Stimulated activated CD4-positive, alpha-beta T cell treated with anti-CD3 and anti-CD28 coated beads, Interleukin-1b, Interleukin-23, amount 100 ng/mL, for 48 hours (primary cell): ENCODE measurements around the gene GATD1.
A peak's percentile ranks its signal among the peaks of the same experiment; 100 is the strongest.

Source experiments
- DNase-seq: peaks from one replicate; pipeline ENCODE4 v3.0.0-alpha.2; 2020

Gene GATD1, protein sequence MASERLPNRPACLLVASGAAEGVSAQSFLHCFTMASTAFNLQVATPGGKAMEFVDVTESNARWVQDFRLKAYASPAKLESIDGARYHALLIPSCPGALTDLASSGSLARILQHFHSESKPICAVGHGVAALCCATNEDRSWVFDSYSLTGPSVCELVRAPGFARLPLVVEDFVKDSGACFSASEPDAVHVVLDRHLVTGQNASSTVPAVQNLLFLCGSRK

DNA sequence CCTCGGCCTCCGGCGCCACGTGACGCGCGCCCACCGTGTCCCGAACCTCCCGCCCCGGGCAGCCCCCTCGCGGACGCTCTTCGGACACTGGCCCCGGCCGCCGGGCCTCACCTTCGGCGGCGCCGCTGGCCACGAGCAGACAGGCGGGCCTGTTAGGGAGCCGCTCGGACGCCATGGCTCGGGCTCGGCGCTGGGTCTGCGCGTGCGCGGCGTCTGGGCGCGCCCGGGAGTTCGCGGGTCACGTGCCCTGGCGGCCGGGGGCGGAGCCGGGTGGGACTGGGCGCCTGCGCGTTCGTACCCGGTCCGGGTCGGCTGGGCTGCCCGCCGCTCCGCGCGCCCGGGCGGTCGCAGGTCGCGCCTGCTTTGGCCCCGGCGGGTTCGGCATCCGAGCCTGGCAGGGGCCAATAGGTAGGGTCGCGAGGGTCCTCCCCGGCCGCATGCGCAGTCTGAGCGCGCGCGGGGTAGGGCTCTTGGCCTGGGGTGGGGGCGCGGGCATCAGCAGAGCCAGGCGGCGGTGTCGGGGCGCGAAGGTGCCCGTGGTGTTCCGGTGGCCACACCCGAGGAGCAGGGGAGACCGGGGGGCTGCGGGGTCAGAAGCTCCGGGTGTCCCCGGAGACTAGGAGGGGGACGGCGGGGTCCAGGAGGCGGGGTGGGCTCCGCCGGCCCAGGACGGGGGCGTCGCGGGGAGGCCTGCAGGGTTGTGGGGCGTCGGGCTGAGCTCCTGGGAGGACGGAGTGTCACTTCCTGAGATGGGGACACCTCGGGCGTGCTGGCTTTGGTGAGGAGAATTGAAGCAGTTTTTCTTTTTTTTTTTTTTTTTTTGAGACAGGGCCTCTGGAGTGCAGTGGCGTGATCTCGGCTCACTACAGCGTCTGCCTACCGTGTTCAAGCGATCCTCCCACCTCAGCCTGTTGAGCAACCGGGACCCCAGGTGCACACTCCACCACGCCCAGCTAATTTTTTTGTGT is at the start of gene GATD1:
Gene GATD1, minus strand, starts transcription at position 200 of the 968 bp plus-strand sequence. Its CDS starts 25 bp downstream, at position 175.
- peak; percentile 92 for DNase-seq

DNA sequence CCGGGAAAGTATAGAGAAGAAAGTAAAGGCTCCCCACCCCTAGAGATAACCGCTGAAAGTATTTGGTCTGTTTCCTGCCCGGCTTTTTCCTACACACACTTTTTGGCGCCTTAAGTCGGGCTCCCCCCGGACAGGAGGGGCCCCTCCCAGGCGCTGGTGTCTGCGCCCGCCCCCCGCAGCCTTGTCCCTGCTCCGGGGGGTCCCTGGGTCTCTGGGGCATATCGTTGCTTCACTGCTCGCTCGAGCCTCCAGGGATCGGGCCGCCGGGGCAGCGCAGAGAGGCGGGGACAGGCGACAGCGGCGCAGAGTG is 49.5 kb upstream of the GATD1 start:
- no peak for DNase-seq

DNA sequence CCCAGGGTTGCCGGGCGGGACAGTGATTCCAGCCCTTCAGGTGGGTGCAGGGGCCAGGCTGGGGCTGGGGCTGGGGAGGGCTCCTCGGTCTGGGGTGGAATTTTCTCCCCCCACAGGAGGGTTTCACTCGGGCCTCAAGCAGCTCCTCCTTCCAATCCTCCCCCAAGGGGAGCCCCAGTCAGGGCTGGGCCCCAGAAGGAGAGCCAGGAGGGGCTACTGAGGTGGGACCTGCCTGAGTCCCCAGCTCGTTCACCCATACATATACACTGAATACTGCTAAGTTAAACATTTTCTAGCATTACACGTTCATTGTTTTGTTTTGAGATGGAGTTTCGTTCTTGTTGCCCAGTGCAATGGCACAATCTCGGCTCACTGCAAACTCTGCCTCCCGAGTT is 48.9 kb upstream of the GATD1 start:
- no peak for DNase-seq

DNA sequence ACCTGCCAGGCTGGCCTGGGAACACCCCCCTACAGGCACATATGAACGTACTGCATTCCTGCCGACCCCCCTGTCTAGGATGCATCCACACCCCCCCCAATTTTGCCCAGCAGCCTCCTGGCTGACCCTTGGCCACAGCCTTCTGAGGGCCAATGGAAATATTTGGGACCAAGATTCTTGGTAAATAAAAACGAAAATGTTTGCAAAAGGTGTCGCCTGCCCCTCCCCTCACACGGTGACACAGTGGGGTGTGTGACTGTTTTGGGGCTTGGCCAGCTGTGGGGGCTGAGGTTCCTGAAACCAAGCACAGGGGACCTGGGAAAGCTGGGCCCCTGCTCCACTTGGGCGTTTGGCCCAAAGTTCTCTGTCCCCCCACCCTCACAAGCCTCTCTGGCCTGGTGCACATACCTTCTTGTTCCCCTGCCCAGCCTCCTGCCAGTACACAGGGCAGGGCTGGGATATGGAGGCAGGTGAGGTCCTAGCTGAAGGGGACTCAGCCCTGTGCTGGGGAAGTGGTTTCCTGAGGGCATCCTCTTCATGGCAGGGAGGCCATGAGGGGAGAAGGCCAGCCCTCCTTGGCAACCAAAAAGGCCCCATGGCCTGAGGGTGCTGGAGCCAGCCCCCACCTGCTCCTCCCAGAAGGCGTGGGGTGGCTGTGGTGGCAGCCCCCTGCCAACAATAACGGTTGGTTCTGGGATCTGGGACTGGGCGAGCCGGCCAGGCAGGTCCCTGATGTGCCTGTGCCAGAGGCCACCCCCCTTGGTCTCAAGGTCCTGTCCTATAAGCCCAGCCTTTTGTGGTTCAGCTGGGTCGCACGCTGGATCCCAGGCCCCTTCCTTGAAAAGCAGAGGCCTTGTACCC is 48.3 kb upstream of the GATD1 start:
- DNase-seq, result no peak

DNA sequence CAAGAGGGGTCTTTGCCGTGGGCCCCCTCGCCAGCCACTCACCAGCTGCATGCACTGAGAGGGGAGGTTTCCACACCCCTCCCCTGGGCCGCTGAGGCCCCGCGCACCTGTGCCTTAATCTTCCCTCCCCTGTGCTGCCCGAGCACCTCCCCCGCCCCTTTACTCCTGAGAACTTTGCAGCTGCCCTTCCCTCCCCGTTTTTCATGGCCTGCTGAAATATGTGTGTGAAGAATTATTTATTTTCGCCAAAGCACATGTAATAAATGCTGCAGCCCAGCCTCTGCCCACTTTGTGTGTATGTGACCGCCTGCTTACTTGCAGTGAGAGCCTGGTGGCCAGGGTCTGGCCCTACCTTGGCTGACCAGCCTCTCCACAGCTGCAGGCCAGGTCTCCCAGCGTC is 47.7 kb upstream of the GATD1 start:
- DNase-seq, result no peak

DNA sequence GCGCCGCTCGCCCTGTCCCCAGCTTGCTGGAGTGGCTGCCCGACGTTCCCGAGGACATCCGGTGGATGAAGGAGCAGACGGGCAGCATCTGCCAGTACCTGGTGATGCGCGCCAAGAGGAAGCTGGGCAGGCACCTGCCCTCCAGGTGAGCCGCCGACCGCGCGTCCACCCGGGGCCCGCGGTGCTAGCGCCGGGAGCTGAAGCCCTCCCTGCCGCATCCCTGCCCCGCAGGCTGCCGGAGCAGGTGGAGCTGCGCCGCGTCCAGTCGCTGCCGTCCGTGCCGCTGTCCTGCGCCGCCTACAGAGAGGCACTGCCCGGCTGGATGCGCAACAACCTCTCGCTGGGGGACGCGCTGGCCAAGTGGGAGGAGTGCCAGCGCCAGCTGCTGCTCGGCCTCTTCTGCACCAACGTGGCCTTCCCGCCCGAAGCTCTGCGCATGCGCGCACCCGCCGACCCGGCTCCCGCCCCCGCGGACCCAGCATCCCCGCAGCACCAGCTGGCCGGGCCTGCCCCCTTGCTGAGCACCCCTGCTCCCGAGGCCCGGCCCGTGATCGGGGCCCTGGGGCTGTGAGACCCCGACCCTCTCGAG is 47.1 kb upstream of the GATD1 start:
- no peak for DNase-seq

DNA sequence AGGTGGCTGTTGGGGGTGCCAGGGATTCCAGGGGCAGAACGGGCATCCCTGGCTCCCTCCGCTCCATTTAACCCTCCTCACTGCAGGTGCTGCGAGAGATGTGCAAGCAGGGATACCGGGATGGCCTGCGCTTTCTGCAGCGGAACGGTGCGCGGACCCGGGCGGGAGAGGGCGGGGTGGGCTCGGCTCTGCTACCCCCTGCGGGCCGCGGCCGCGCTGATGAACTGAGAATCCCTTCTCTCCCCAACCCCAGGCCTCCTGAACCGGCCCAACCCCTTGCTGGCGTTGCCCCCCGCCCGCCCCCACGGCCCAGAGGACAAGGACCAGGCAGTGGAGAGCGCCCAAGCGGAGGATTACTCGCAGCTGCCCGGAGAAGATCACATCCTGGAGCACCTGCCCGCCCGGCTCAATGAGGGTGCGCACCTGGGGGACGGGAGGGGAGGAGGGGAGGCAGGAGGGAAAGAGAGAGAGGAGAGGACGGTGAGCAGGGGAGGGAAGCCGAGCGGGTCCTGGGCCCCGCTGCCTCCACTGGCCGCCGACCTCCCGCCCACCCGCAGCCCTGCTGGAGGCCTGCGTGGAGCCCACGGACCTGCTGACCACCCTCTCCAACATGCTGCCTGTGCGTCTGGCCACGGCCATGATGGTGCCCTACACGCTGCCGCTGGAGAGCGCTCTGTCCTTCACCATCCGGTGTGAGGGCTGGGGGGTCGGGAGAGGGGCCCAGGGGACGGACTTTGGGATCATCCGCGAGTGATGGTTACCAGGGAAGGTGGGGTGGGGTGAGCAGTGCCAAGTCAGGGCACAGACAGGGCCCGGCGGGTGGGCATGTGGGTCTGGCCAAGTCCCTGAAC is 46.4 kb upstream of the GATD1 start:
- no peak for DNase-seq

DNA sequence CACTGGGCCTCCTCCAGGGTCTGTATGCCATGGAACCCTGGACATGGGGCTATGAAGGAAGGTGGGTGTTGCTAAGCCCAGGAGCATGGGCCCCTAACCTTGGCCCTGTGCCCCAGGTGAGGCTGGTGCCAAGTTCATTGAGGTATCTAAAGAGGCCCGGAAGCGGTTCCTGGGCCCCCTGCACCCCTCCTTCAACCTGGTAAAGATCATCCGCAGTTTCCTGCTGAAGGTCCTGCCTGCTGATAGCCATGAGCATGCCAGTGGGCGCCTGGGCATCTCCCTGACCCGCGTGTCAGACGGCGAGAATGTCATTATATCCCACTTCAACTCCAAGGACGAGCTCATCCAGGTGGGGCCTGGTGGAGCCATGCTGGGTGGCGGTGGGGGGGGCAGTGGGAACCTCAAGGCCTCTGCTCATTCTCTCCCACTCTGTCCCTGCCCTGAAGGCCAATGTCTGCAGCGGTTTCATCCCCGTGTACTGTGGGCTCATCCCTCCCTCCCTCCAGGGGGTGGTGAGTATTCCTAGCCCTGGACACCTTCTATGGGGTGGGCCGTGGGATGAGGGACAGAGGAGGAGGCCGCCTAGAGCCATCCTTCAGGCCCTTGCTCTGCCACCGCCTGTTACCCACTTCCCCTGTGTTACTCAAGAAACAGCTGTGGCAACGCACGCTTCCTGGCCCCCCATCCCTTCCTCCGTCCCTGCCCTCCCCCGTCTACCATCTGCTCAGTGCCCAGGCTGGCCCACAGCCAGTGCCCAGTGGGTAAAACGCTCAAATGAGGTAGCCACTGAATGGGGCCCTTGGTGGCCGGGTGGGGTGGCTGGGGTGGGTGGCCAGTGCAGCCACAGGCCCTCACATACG is 44.5 kb upstream of the GATD1 start:
- DNase-seq, result no peak

DNA sequence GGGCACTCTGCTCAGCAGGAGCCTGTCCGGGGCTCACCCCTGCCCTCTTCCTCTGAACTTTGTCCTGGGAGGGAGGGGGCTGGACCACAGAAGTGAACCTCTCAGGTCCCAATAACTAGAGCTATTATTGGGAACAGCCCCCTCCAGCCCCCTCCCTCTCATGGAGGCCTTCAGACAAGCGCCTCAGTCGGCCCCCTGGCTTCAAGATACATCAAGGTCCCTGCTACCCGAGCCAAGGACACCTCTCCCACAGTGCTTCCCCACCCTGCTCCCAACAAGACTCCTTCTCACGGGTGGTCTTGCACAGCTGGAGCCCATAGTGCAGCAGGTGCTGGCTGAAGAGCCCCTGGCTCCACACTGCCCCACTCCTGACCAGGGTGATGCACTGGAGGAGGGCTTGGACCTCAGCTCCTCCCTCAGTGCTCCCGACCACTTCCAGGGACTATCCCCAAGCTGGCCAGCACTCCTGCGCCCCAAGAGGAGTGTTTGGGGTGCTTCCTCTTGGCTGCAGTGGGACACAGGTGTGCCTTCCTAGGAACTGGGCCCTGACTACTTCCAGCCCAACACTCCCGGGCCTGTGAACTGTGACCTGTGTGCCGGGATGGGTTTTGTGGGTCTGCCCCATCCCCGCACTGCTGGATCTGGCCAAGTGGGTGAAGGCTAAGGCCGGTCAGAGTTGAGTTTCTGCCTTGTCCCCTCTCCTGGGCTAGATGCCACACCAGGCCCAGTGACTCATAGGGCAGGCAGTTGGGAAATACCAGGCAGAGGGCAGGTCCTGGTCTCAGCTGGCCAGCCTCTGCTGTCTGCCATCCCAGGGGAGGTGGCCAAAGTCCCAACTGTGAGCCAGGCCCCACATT is 43.6 kb upstream of the GATD1 start:
- DNase-seq, result no peak

DNA sequence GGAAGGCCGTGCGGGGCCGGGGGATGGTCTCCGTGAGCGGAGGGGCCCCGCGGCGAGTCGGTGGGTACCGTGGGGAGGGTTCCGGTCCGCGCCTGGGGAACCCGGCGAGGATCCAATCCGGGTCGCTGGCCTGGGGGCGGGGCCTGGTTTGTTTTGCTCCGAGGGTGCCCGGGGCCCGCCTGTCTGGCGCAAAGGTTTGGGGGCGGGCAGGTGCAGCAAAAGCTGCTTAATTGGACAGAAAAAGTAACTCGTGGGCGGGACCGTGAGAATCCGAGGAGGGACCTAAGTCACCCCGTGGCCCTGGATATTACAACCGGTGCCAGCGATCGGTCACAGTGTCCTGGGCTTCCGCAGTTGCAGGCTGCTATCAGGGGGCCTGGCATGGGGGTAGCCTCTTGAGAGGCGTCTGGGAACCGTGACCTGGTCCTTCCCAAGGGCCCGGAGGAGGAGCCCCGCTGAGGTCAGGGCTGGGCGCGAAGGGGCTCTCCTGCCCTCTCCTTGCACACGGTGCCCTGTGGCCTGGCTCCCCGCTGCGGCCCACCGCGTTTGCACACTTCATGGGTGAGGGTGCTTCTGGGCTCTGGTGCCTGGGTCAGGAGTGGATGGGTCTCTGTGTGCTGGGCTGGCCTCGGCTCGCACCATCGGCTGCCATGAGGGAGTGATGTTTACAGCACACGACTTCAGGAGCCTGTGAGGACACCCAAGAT is 42.8 kb upstream of the GATD1 start:
- peak; percentile 93 for DNase-seq

DNA sequence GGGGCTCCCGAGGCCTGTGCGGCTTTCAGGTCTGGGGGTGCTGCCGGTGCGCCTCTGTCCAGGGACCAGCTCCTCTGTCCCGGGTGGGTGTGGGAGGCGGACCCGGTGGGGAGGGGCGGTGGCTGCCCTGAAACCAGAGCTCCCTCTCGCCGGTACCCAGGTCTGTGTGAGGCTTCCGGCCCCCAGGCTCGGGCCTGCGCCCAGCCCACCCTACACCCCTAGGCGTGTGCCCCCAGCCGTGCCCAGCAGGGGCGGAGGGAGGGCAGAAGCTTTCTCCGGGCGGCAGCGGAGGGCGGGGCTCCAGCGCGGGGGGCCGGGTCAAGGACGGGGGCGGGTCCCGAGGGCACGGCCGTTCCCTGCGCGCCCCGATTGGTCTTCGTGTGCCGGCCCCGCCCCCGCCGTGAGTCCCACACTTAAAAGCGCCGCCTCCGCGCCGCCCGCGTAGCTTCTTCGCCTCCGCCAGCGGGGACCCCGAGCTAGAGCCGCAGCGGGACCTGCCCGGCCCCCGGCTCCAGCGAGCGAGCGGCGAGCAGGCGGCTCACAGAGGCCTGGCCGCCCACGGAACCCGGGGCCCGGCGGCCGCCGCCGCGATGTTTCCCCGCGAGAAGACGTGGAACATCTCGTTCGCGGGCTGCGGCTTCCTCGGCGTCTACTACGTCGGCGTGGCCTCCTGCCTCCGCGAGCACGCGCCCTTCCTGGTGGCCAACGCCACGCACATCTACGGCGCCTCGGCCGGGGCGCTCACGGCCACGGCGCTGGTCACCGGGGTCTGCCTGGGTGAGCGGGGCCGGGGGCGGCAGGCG is 42.0 kb upstream of the GATD1 start:
- peak; percentile 88 for DNase-seq

DNA sequence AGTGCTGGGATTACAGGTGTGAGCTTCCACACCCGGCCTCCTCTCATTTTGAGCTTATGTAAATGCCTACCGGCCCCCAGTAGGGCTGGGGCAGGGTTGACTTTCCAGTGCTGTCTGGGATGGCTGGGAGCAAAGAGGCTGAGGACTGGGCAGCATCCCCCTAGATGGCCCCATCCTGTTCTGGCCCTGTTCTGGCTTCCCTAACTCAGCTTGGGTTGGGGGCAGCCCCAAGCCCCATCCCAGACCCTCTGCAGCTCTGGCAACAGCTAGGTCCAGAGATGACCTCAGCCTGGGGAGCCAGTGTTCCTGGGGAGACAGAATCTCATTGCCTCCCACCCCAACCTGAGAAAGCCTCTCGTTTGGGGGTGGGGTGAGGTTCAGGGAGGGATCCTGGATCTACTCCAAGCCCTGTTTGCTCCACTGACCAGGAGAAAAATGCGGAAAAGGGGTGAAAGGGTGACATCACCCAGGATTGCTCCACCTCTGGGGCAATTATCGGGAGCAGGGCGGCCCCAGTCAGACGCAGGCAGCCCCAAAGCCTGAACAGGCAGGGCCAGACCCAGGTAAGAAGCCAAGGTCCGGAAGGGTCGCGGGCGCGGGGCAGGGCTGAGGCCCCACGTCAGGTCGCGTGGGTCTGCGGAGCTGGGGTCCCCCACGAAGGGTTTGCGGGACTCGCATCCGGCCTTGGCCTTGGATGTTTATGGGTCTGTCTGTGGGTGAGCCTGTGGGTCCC is 41.3 kb upstream of the GATD1 start, which contains the start of gene PNPLA2:
Gene PNPLA2, plus strand, starts transcription at position 519 of the 733 bp plus-strand sequence. CDS start 805 bp downstream, outside the sequence.
- DNase-seq, result no peak

DNA sequence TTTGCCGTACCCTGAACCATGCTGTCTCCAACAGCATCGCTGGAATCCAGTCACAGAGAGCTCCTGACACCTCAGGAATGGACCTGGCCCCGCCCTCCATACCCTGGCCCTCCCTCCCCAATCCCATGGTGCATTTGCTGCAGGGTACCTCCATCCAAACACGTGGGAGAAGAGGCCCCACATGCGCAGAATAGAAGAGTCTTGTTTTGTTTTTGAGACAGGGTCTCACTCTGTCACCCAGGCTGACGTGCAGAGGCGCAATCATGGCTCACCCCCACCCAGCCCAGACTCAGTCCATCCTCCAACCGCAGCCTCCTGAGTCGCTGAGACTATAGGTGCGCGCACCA is 39.1 kb upstream of the GATD1 start:
- DNase-seq, result no peak

DNA sequence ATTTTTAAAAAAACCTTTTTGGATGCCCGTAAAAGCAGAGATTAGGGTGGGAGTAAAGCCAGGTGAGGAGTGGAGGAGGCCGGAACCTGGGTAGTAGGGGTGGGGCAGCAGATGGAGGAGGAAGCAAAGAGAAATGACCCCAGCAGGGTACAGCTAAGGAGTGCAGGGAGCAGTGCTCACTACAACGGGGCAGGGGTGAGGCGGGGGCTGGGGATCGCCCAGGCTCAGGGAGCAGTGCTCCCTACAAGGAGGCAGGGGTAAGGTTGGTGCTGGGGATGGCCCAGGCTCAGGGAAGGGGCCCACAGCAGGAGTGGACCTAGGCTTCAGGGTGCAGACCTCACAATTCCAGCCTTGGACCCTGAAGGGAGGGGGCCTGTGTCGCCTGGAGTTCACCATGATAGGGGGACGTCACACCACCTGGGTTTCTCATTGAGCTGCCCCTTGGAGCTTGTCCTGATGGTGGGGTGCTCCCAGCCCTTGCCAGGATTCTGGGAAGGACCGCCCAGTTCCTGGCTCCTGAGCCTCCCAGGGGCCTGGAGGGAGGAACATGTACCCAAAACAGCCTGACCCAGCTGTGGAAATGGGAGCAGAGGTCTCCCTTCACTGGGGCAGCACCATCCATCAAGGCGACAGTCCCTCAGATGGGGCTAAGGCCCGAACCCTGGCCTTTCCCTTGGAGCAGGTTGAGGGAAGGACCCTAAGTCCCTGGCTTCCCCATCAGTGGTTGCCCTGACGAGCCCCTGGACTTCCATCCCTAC is 38.6 kb upstream of the GATD1 start:
- DNase-seq, result no peak

DNA sequence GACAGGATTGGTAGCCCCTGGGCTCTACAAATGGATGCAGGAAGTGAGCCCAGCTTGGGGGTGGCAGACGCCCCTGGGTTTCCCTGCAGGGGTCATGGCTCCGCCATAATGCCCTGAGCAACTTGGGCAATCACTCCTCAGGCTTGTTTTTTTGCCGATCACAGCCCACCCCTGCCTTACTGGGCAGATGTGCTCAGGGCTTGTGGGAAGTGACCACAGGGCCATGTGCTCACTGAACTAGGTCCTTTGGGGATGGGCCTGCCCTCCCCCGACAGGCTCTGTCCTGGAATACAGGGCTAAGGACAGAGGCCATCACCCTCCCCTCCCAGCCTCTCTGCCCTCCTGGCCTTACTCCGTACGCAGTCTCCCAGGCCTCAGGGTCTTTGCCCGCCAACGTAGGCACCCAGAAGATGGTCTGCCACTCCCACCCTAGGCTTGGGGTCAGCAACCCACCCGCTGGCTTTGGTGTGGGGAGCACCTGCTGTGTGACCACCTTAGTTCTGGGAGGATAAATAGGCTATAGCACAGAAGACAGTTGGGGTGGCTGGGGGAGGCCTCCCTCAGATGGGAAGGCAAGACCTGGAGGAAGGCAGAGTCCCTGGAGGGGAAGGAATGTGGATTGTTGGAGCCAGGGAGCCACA is 36.3 kb upstream of the GATD1 start:
- no peak for DNase-seq

DNA sequence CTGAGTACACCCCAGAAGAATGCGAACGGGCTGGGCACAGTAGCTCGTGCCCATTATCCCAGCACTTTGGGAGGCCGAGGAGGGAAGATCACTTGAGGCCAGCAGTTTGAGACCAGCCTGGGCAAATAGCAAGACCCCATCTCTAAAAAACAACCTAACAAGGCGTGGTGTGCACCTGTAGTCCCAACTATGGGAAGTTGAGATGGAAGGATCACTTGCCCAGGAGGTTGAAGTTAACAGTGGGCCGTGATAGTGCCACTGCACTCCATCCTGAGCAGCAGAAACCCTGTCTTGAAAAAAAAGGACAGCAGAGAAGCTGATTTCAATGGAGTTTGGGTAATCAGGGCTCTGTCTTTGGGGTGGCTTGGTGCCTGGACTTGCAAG is 35.8 kb upstream of the GATD1 start:
- DNase-seq, result no peak

DNA sequence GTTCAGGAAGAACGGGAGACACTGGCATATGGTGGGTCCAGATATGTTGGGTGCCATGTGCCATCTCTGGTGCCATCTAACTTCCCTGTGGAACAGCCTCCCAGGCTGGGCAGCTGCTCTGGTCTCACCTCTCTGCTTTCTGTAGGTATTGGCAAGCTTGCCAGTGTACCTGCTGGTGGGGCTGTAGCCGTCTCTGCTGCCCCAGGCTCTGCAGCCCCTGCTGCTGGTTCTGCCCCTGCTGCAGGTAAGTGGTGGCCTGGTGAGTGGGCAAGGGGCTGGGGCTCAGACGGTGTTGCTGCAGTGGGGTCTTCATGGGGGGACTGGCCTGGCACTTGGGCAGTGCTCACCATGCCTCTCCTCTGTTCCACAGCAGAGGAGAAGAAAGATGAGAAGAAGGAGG is 35.1 kb upstream of the GATD1 start:
- DNase-seq, result no peak
